Spinal cord (tissue), 10 donors: ENCODE measurements around the gene ERBB4. TPM values are rescaled to one million over a fixed set of nuclear protein-coding genes. Genes with fewer than 3 reads are reported as not detected.
"Not testable (repeated sequence)": the region's sequence is repeated elsewhere in the genome, so short reads cannot be mapped to it uniquely, and the experiment has no call there.

Source experiments
- DNase-seq, 6 donors: peaks; one replicate each; pipeline versions ENCODE4 v3.0.0 to v3.0.0-alpha.2; 2013 to 2015; ENCODE audit warnings: low spot score in 6 of 6, low read depth in 4 of 6
- H3K27ac ChIP-seq: one replicate; pipeline ENCODE4 v1.5.1; 2013; ENCODE audit warnings: low read depth, low read length, control low read depth
- H3K27me3 ChIP-seq: one replicate; pipeline ENCODE4 v1.6.1; 2013; ENCODE audit warnings: low read length; ENCODE audit not compliant: control insufficient read depth, insufficient read depth
- H3K36me3 ChIP-seq: one replicate; pipeline ENCODE4 v1.6.1; 2013; ENCODE audit warnings: low read length; ENCODE audit not compliant: control insufficient read depth, insufficient read depth
- H3K4me1 ChIP-seq: one replicate; pipeline ENCODE4 v1.6.1; 2013; ENCODE audit warnings: low read length; ENCODE audit not compliant: control insufficient read depth, insufficient read depth
- H3K4me3 ChIP-seq: one replicate; pipeline ENCODE4 v1.5.1; 2013; ENCODE audit warnings: low read depth, low read length, control low read depth
- H3K9me3 ChIP-seq: one replicate; pipeline ENCODE4 v1.6.1; 2013; ENCODE audit warnings: low read length; ENCODE audit not compliant: control insufficient read depth, insufficient read depth
- WGBS: methylation state at CpG from one replicate; pipeline ENCODE4 v1.1.5; 2013; ENCODE audit warnings: missing lambda C conversion rate; ENCODE audit not compliant: insufficient coverage; 5-methylcytosine and 5-hydroxymethylcytosine counted together
- polyA plus RNA-seq, 2 donors: library from polyadenylated mRNA; unstranded; fragments of 120-200 nt; gene quantifications; one replicate each; pipeline ENCODE4 v1.2.1, GENCODE V29; 2013; ENCODE audit not compliant: insufficient read length in 2 of 2
- total RNA-seq, 2 donors: library from RNA; depleted of rRNA in 1 of 2; stranded (reverse); fragments of 120-200 nt in 1 of 2; fragments of >200 nt in 1 of 2; gene quantifications; one replicate each; pipeline versions ENCODE4 v1.2.3 to v1.2.4, GENCODE V29; 2013 to 2014
- donor health status: healthy.

The ERBB4 gene
- total and polyA plus RNA-seq, 4 donors, result 14.4 to 41.7 (median 20.8) TPM

- H3K9me3 ChIP-seq, result no peaks in the 10 kb centered on the region
- no peaks in the 10 kb centered on the region for H3K4me1 ChIP-seq
- no peaks in the 10 kb centered on the region for H3K36me3 ChIP-seq
- no peaks in the 10 kb centered on the region for H3K27me3 ChIP-seq
- no peak overlapping the region for H3K27ac ChIP-seq
- H3K4me3 ChIP-seq, result no peak overlapping the region
- no peak for DNase-seq
- WGBS, result no CpG with 5 or more reads among the region's 1 CpG
Measured at GRCh38 chr2:212266297-212266696, 272.3 kb downstream of the ERBB4 start.

- no peaks in the 10 kb centered on the region for H3K36me3 ChIP-seq
- no peak overlapping the region for H3K4me3 ChIP-seq
- no peaks in the 10 kb centered on the region for H3K9me3 ChIP-seq
- DNase-seq, result no peak
- WGBS, result no CpG with 5 or more reads among the region's 3 CpGs
- H3K27me3 ChIP-seq, result no peaks in the 10 kb centered on the region
- H3K27ac ChIP-seq, result no peak overlapping the region
- no peaks in the 10 kb centered on the region for H3K4me1 ChIP-seq
Measured at GRCh38 chr2:212265777-212266176, 272.8 kb downstream of the ERBB4 start.

- WGBS, result no CpG with 5 or more reads among the region's 3 CpGs
- H3K4me1 ChIP-seq, result no peaks in the 10 kb centered on the region
- no peaks in the 10 kb centered on the region for H3K9me3 ChIP-seq
- H3K27me3 ChIP-seq, result no peaks in the 10 kb centered on the region
- no peak overlapping the region for H3K4me3 ChIP-seq
- no peak overlapping the region for H3K27ac ChIP-seq
- no peaks in the 10 kb centered on the region for H3K36me3 ChIP-seq
- peak; percentile 35 to 90 (median 58) for DNase-seq
Measured at GRCh38 chr2:212264187-212264586, 274.4 kb downstream of the ERBB4 start.

GRCh38 chr2:212259226-212259625 lies 279.4 kb downstream of the ERBB4 start:
- Histone ChIP-seq H3K4me1 (no peaks in the 10 kb centered on the region), H3K36me3 (no peaks in the 10 kb centered on the region), H3K9me3 (no peaks in the 10 kb centered on the region), H3K27me3 (no peaks in the 10 kb centered on the region), H3K4me3 (no peak overlapping the region), H3K27ac (no peak overlapping the region)
- WGBS, result no CpG with 5 or more reads among the region's 2 CpGs
- no peak for DNase-seq

- H3K36me3 ChIP-seq, result no peaks in the 10 kb centered on the region
- no peak overlapping the region for H3K4me3 ChIP-seq
- H3K27me3 ChIP-seq, result no peaks in the 10 kb centered on the region
- 13% methylated on average over 1 of the region's 5 CpGs for WGBS
- H3K9me3 ChIP-seq, result no peaks in the 10 kb centered on the region
- H3K27ac ChIP-seq, result no peak overlapping the region
- peak in 1 of 6 donors; percentile 65 for DNase-seq
- H3K4me1 ChIP-seq, result no peaks in the 10 kb centered on the region
Measured at GRCh38 chr2:212254339-212254738, 284.3 kb downstream of the ERBB4 start.

- no peaks in the 10 kb centered on the region for H3K36me3 ChIP-seq
- WGBS, result no CpG with 5 or more reads among the region's 2 CpGs
- no peaks in the 10 kb centered on the region for H3K4me1 ChIP-seq
- H3K27ac ChIP-seq, result no peak overlapping the region
- no peaks in the 10 kb centered on the region for H3K9me3 ChIP-seq
- no peaks in the 10 kb centered on the region for H3K27me3 ChIP-seq
- H3K4me3 ChIP-seq, result no peak overlapping the region
- DNase-seq, result peak in 1 of 6 donors; percentile 66
Measured at GRCh38 chr2:212249451-212249850, 289.2 kb downstream of the ERBB4 start.

GRCh38 chr2:212245880-212246279 lies 292.7 kb downstream of the ERBB4 start:
- no peaks in the 10 kb centered on the region for H3K9me3 ChIP-seq
- WGBS, result no CpG with 5 or more reads among the region's 2 CpGs
- no peak overlapping the region for H3K27ac ChIP-seq
- DNase-seq, result peak in 1 of 6 donors; percentile 45
- no peaks in the 10 kb centered on the region for H3K4me1 ChIP-seq
- no peaks in the 10 kb centered on the region for H3K27me3 ChIP-seq
- H3K36me3 ChIP-seq, result no peaks in the 10 kb centered on the region
- H3K4me3 ChIP-seq, result no peak overlapping the region

- 60% methylated on average over 1 of the region's 1 CpG for WGBS
- DNase-seq, result peak in 1 of 6 donors; percentile 87
- Histone ChIP-seq H3K9me3 (no peaks in the 10 kb centered on the region), H3K27me3 (no peaks in the 10 kb centered on the region), H3K4me1 (peaks cover 3% of the 10 kb centered on the region), H3K36me3 (no peaks in the 10 kb centered on the region), H3K4me3 (no peak overlapping the region), H3K27ac (no peak overlapping the region)
Measured at GRCh38 chr2:212242724-212243123, 295.9 kb downstream of the ERBB4 start.

- 78% methylated on average over 2 of the region's 3 CpGs for WGBS
- not testable (repeated sequence) for DNase-seq, H3K4me3 ChIP-seq
Measured at GRCh38 chr2:212238152-212238551, 300.4 kb downstream of the ERBB4 start.

GRCh38 chr2:212237350-212238095 lies 301.1 kb downstream of the ERBB4 start:
- H3K4me1 ChIP-seq, result peaks cover 3% of the 10 kb centered on the region
- no peak for DNase-seq
- no peaks in the 10 kb centered on the region for H3K9me3 ChIP-seq
- 60% methylated on average over 11 of the region's 13 CpGs for WGBS
- H3K36me3 ChIP-seq, result no peaks in the 10 kb centered on the region
- no peak overlapping the region for H3K27ac ChIP-seq
- H3K4me3 ChIP-seq, result no peak overlapping the region
- H3K27me3 ChIP-seq, result no peaks in the 10 kb centered on the region

More at GRCh38 chr2:212238152-212238551, 300.4 kb downstream of the ERBB4 start:
- H3K4me1 ChIP-seq, H3K27me3 ChIP-seq, H3K9me3 ChIP-seq, H3K27ac ChIP-seq, H3K36me3 ChIP-seq: not testable (repeated sequence)
